ENCODE results near the gene N4BP2.

DNA sequence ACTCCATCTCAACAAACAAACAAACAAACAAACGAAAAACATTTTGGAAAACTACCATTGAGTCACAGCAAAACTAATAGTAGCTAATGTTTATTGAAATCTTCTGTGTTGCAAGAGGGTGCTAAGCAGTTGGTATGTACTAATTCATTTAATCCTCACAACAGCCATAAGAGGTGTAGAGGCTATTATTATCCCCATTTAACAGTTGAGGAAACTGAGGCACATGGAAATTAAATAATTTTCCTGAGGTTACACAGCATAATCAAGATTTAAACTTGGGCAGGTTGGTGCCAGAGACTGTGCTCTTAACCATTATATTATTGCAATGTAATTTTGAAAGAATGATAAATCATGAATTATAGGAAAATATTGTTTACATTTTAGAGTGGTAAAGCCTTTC lies 122.7 kb downstream of the N4BP2 start:
- no peak for TF ChIP-seq POLR2A (IDR thresholded peaks at IDR 0.05; ENCODE audit: low read depth)
- no peak for TF ChIP-seq CTCF (IDR thresholded peaks at IDR 0.05)
- TF ChIP-seq EP300 (IDR thresholded peaks at IDR 0.05): no peak
- no peak for TF ChIP-seq POLR2AphosphoS5 (IDR thresholded peaks at IDR 0.05)

Data from esophagus muscularis mucosa (tissue), 4 donors.